ENCODE data around the gene AGAP2. TPM values are rescaled to one million over a fixed set of nuclear protein-coding genes. Genes with fewer than 3 reads are reported as not detected.
A peak's percentile ranks its signal among the peaks of the same experiment; 100 is the strongest.

The AGAP2 gene
- total RNA-seq, 1 experiment from 2014 or later, result 0.57 TPM

DNA sequence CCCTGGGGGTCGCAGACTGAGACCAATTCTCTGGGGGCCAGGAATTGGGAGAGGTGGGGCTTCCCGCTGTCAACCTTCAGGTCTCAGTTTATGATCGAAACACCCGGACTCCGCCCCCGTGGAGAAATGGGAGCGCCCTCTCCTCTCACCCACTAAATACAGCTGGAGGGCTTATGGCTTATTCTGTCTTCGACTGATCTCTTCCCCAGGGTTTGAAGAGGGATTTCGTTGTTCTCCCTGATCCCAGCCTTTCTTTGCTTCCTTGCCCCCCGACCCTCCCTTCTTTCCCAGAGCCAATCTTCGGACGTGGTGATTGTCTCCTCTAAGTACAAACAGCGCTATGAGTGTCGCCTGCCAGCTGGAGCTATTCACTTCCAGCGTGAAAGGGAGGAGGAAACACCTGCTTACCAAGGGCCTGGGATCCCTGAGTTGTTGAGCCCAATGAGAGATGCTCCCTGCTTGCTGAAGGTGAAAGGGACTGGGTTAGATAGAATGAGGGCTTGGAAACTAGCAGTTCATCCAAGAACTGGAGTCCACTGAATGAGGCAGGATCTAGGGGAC is 44.0 kb downstream of the AGAP2 start:
- H3K36me3 Mint-ChIP-seq (ENCODE audit: insufficient read depth, unreplicated experiment), result peaks cover 30% of the 10 kb centered on the region
- no peak overlapping the region for H3K4me3 Mint-ChIP-seq (ENCODE audit: low read depth, unreplicated experiment)
- intact Hi-C loops (cut with micrococcal nuclease; ENCODE audit: unreplicated experiment), result loop anchor here (5.0 kb wide), 1 partner anchor 112 kb away; no protein-coding TSS in a partner anchor
- TSS peak; percentile 62 for BruUV-seq (replicated peaks)
- peaks cover 23% of the 10 kb centered on the region for H3K27me3 Mint-ChIP-seq (ENCODE audit: unreplicated experiment)
- CTCF ChIA-PET, result interaction anchor here (1.1 to 1.3 kb wide), 3 partner anchors 62 to 111 kb away, joined by 3 read pairs; no protein-coding TSS in a partner anchor
- DNase-seq, result peak; percentile 23
- H3K4me1 Mint-ChIP-seq (ENCODE audit: low read depth, unreplicated experiment), result no peaks in the 10 kb centered on the region
- TF ChIP-seq CTCF (IDR thresholded peaks at IDR 0.05; ENCODE audit: unreplicated experiment), result no peak
- H3K9me3 Mint-ChIP-seq (ENCODE audit: low read depth, unreplicated experiment), result no peaks in the 10 kb centered on the region
- H3K27ac Mint-ChIP-seq (ENCODE audit: unreplicated experiment), result no peak overlapping the region

DNA sequence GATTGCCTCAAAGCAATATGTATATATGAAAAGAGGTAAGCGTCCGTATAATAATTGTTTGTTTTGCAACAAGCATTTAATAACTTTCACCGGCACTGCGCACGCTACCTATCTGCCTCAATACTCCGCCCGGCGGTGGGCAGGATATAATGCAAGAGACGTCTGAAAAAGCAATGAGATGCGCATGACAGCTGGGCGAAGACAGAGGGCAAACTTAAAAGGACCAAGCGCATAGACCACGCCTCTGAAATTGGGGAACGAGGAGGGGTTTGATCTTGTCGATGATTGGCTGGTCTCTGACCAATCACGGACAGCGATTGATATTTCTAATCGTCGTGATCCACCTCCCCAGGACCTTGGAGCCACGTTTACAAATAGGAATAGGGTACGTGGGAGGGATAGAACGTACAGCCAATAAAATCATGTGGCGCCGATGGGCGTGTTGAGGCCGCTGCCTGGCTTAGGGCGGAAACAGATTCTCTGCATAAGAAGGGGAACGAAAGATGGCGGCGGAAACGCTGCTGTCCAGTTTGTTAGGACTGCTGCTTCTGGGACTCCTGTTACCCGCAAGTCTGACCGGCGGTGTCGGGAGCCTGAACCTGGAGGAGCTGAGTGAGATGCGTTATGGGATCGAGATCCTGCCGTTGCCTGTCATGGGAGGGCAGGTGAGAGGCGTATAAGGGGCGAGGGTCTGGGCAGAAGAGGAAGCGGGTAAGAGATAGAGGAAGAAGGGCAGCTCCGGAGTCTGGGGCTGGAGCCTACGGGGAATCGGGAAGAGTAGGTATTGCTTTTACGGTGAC is 44.7 kb downstream of the AGAP2 start, which contains the start of gene OS9:
TSS of gene OS9 (plus strand) at position 474 of the 800 bp plus-strand sequence. CDS start at position 504, 30 bp downstream.
- intact Hi-C loops (cut with micrococcal nuclease; ENCODE audit: unreplicated experiment), result loop anchor here (5.0 kb wide), 1 partner anchor 112 kb away; no protein-coding TSS in a partner anchor
- no peak within 1 kb of the TSS for H3K27ac Mint-ChIP-seq (ENCODE audit: unreplicated experiment)

GRCh38 chr12:57693317-57693658 is 45.3 kb downstream of the AGAP2 start:
- DNase-seq, result no peak
- H3K36me3 Mint-ChIP-seq (ENCODE audit: insufficient read depth, unreplicated experiment), result peaks cover 18% of the 10 kb centered on the region
- no peaks in the 10 kb centered on the region for H3K4me1 Mint-ChIP-seq (ENCODE audit: low read depth, unreplicated experiment)
- BruUV-seq (replicated peaks), result no TSS peak
- no peaks in the 10 kb centered on the region for H3K9me3 Mint-ChIP-seq (ENCODE audit: low read depth, unreplicated experiment)
- H3K27ac Mint-ChIP-seq (ENCODE audit: unreplicated experiment), result no peak overlapping the region
- H3K4me3 Mint-ChIP-seq (ENCODE audit: low read depth, unreplicated experiment), result no peak overlapping the region
- no peak for TF ChIP-seq CTCF (IDR thresholded peaks at IDR 0.05; ENCODE audit: unreplicated experiment)
- intact Hi-C loops (cut with micrococcal nuclease; ENCODE audit: unreplicated experiment), result loop anchor here (5.0 kb wide), 1 partner anchor 111 kb away; no protein-coding TSS in a partner anchor
- CTCF ChIA-PET, result interaction anchor here (0.6 to 1.3 kb wide), 5 partner anchors 14 to 110 kb away, joined by 3 to 6 read pairs (median 3); no protein-coding TSS in a partner anchor
- H3K27me3 Mint-ChIP-seq (ENCODE audit: unreplicated experiment), result peaks cover 33% of the 10 kb centered on the region

More for the DNA sequence above, 44.7 kb downstream of the AGAP2 start, which contains the start of gene OS9:
- H3K9me3 Mint-ChIP-seq (ENCODE audit: low read depth, unreplicated experiment), result no peaks in the 10 kb centered on the region
- peak; percentile 95 for DNase-seq
- CTCF ChIA-PET, result interaction anchor here (0.9 to 1.3 kb wide), 5 partner anchors 15 to 110 kb away, joined by 3 to 6 read pairs (median 3); no protein-coding TSS in a partner anchor
- no TSS peak for BruUV-seq (replicated peaks)
- H3K36me3 Mint-ChIP-seq (ENCODE audit: insufficient read depth, unreplicated experiment), result peaks cover 24% of the 10 kb centered on the region
- H3K4me1 Mint-ChIP-seq (ENCODE audit: low read depth, unreplicated experiment), result no peaks in the 10 kb centered on the region
- TF ChIP-seq CTCF (IDR thresholded peaks at IDR 0.05; ENCODE audit: unreplicated experiment), result peak; percentile 62
- no peak within 1 kb of the TSS for H3K4me3 Mint-ChIP-seq (ENCODE audit: low read depth, unreplicated experiment)
- peaks cover 28% of the 10 kb centered on the region for H3K27me3 Mint-ChIP-seq (ENCODE audit: unreplicated experiment)

DNA sequence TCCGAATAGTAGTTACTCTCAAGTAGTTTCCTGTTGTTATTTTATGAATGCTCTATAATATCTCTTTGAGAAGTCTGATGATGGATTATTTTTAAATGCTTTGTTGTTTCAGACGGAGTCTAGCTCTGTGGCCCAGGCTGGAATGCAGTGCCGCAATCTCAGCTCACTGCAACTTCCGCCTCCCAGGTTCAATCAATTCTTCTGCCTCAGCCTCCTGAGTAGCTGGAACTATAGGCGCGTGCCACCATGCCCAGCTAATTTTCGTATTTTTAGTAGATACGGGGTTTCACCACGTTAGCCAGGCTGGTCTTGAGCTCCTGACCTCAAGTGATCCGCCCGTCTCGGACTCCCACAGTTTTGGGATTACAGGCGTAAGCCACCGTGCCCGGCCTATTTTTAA is 46.0 kb downstream of the AGAP2 start:
- H3K4me3 Mint-ChIP-seq (ENCODE audit: low read depth, unreplicated experiment), result no peak overlapping the region
- no peak for DNase-seq
- peaks cover 18% of the 10 kb centered on the region for H3K36me3 Mint-ChIP-seq (ENCODE audit: insufficient read depth, unreplicated experiment)
- H3K9me3 Mint-ChIP-seq (ENCODE audit: low read depth, unreplicated experiment), result no peaks in the 10 kb centered on the region
- H3K4me1 Mint-ChIP-seq (ENCODE audit: low read depth, unreplicated experiment), result no peaks in the 10 kb centered on the region
- TF ChIP-seq CTCF (IDR thresholded peaks at IDR 0.05; ENCODE audit: unreplicated experiment), result no peak
- H3K27ac Mint-ChIP-seq (ENCODE audit: unreplicated experiment), result no peak overlapping the region
- no TSS peak for BruUV-seq (replicated peaks)
- H3K27me3 Mint-ChIP-seq (ENCODE audit: unreplicated experiment), result peaks cover 41% of the 10 kb centered on the region
- intact Hi-C loops (cut with micrococcal nuclease; ENCODE audit: unreplicated experiment), result loop anchor here (5.0 kb wide), 1 partner anchor 110 kb away; no protein-coding TSS in a partner anchor
- CTCF ChIA-PET, result no interaction called here
